ENCODE measurements around the gene IKBKG. TPM values are rescaled to one million over a fixed set of nuclear protein-coding genes. Genes with fewer than 3 reads are reported as not detected.
"Not testable (repeated sequence)": the region's sequence is repeated elsewhere in the genome, so short reads cannot be mapped to it uniquely, and the experiment has no call there.

IKBKG gene
- total RNA-seq, 1 experiment from 2014 or later: 24.0 TPM

GRCh38 chrX:154535892-154536291 is 11.5 kb upstream of the IKBKG start:
- H3K27ac ChIP-seq (ENCODE audit: low read depth, low read length): no peak overlapping the region
- intact Hi-C loops (cut with micrococcal nuclease): loop anchor here (1.0 kb wide), 1 partner anchor 163 kb away; no protein-coding TSS in a partner anchor
- H3K9me2 ChIP-seq (ENCODE audit: insufficient read depth): no peaks in the 10 kb centered on the region
- CTCF ChIA-PET: interaction anchor here (1.1 kb wide), 1 partner anchor 163 kb away, joined by 3 read pairs; no protein-coding TSS in a partner anchor
- DNase-seq (ENCODE audit: low read depth, low spot score) (no peak), ATAC-seq (no peak)
- H3K27me3 ChIP-seq (ENCODE audit: insufficient read depth, low read length): no peaks in the 10 kb centered on the region
- H3K9ac ChIP-seq (ENCODE audit: low read length): no peak overlapping the region
- TF ChIP-seq ZBTB33 (IDR thresholded peaks at IDR 0.05; ENCODE audit: extremely low read depth, insufficient replicate concordance, low read length) (no peak), YY1 (IDR thresholded peaks at IDR 0.05; ENCODE audit: extremely low read depth, insufficient replicate concordance, low read depth, low read length) (no peak)
- RAD21 ChIA-PET (ENCODE audit: low non-redundant PET in 1 of 2, low total read pairs in 2 of 2, uncharacterized antibody in 2 of 2, unreplicated experiment in 2 of 2): no interaction called here
- no peaks in the 10 kb centered on the region for H4K20me1 ChIP-seq (ENCODE audit: insufficient read depth)
- H3K9me3 ChIP-seq (ENCODE audit: control insufficient read depth in 1 of 2, insufficient read depth in 1 of 2, low read depth in 1 of 2, low read length in 2 of 2): no peaks in the 10 kb centered on the region
- H3K4me2 ChIP-seq (ENCODE audit: low read length): no peak overlapping the region
- POLR2A ChIA-PET: no interaction called here
- no peak overlapping the region for H3K4me3 ChIP-seq (replicated peaks in 1 of 2; ENCODE audit: low read depth in 1 of 2, low read length in 2 of 2)
- no TSS peak for BruUV-seq (replicated peaks)
- H3K36me3 ChIP-seq (ENCODE audit: control insufficient read depth in 1 of 2, insufficient read depth in 2 of 2, low read length in 2 of 2): peaks cover 2 to 18% of the 10 kb centered on the region in 2 experiments; a peak in 3 of 4 replicates
- no peak overlapping the region for H2AFZ ChIP-seq (ENCODE audit: low read depth, low read length, poor library complexity, severe bottlenecking)
- 0 out of 2 replicates have a peak, but pooled peaks cover 3% of the 10 kb centered on the region for H3K79me2 ChIP-seq (ENCODE audit: insufficient read depth, low read length)
- H3K4me1 ChIP-seq (ENCODE audit: control insufficient read depth in 1 of 2, insufficient read depth in 2 of 2, low read length in 2 of 2): peaks cover 0 to 1% of the 10 kb centered on the region in 2 experiments; a peak in 2 of 4 replicates

GRCh38 chrX:154539077-154539476 is 8.3 kb upstream of the IKBKG start:
- CTCF ChIA-PET: no interaction called here
- POLR2A ChIA-PET: no interaction called here
- no TSS peak for BruUV-seq (replicated peaks)

GRCh38 chrX:154540365-154540764 is 7.1 kb upstream of the IKBKG start:
- H3K9me3 ChIP-seq (ENCODE audit: control insufficient read depth in 1 of 2, insufficient read depth in 1 of 2, low read depth in 1 of 2, low read length in 2 of 2); H2AFZ ChIP-seq (ENCODE audit: low read depth, low read length, poor library complexity, severe bottlenecking); intact Hi-C loops (cut with micrococcal nuclease); DNase-seq (ENCODE audit: low read depth, low spot score); BruUV-seq (replicated peaks); H3K27me3 ChIP-seq (ENCODE audit: insufficient read depth, low read length); H3K36me3 ChIP-seq (ENCODE audit: control insufficient read depth in 1 of 2, insufficient read depth in 2 of 2, low read length in 2 of 2); H3K9ac ChIP-seq (ENCODE audit: low read length); POLR2A ChIA-PET; H3K4me3 ChIP-seq (replicated peaks in 1 of 2; ENCODE audit: low read depth in 1 of 2, low read length in 2 of 2); RAD21 ChIA-PET (ENCODE audit: low non-redundant PET in 1 of 2, low total read pairs in 2 of 2, uncharacterized antibody in 2 of 2, unreplicated experiment in 2 of 2); ATAC-seq; H4K20me1 ChIP-seq (ENCODE audit: insufficient read depth); H3K27ac ChIP-seq (ENCODE audit: low read depth, low read length); H3K9me2 ChIP-seq (ENCODE audit: insufficient read depth); H3K4me2 ChIP-seq (ENCODE audit: low read length): not testable (repeated sequence)
- peaks cover 25 to 27% of the 10 kb centered on the region in 2 experiments for H3K4me1 ChIP-seq (ENCODE audit: control insufficient read depth in 1 of 2, insufficient read depth in 2 of 2, low read length in 2 of 2)
- CTCF ChIA-PET: interaction anchor here (1.1 kb wide), 1 partner anchor 167 kb away, joined by 4 read pairs; no protein-coding TSS in a partner anchor
- peaks cover 12% of the 10 kb centered on the region; the same call in 1 of the 2 replicates for H3K79me2 ChIP-seq (ENCODE audit: insufficient read depth, low read length)

More at GRCh38 chrX:154539077-154539476, 8.3 kb upstream of the IKBKG start:
- no peak overlapping the region for H3K4me2 ChIP-seq (ENCODE audit: low read length)
- peaks cover 20 to 27% of the 10 kb centered on the region in 2 experiments for H3K4me1 ChIP-seq (ENCODE audit: control insufficient read depth in 1 of 2, insufficient read depth in 2 of 2, low read length in 2 of 2)
- intact Hi-C loops (cut with micrococcal nuclease): no loop called here
- DNase-seq (ENCODE audit: low read depth, low spot score): no peak
- H3K4me3 ChIP-seq (replicated peaks in 1 of 2; ENCODE audit: low read depth in 1 of 2, low read length in 2 of 2): no peak overlapping the region
- H3K9me3 ChIP-seq (ENCODE audit: control insufficient read depth in 1 of 2, insufficient read depth in 1 of 2, low read depth in 1 of 2, low read length in 2 of 2): no peaks in the 10 kb centered on the region
- no peak overlapping the region for H2AFZ ChIP-seq (ENCODE audit: low read depth, low read length, poor library complexity, severe bottlenecking)
- peaks cover 0 to 11% of the 10 kb centered on the region in 2 experiments; a peak in 2 of 4 replicates for H3K36me3 ChIP-seq (ENCODE audit: control insufficient read depth in 1 of 2, insufficient read depth in 2 of 2, low read length in 2 of 2)
- ATAC-seq: no peak
- H3K27me3 ChIP-seq (ENCODE audit: insufficient read depth, low read length): no peaks in the 10 kb centered on the region
- TF ChIP-seq ELF1 (IDR thresholded peaks at IDR 0.05; ENCODE audit: borderline replicate concordance, low read depth) (no peak), CEBPB (IDR thresholded peaks at IDR 0.05; ENCODE audit: low read depth) (no peak), ZNF274 (IDR thresholded peaks at IDR 0.05; ENCODE audit: low read depth, low read length) (no peak), ZFX (IDR thresholded peaks at IDR 0.05) (no peak), JUND (IDR thresholded peaks at IDR 0.05) (no peak), EZH2phosphoT487 (IDR thresholded peaks at IDR 0.05; ENCODE audit: borderline replicate concordance) (no peak), FOSL1 (IDR thresholded peaks at IDR 0.05; ENCODE audit: low read depth) (no peak), YY1 (IDR thresholded peaks at IDR 0.05; ENCODE audit: extremely low read depth, insufficient replicate concordance, low read depth, low read length) (no peak), SRF (IDR thresholded peaks at IDR 0.05; ENCODE audit: low read depth) (no peak), POLR2AphosphoS5 (IDR thresholded peaks at IDR 0.05; ENCODE audit: low read depth, low read length) (no peak), ATF3 (IDR thresholded peaks at IDR 0.05) (no peak), CBX3 (IDR thresholded peaks at IDR 0.05; ENCODE audit: low read depth) (no peak)
- no peak overlapping the region for H3K27ac ChIP-seq (ENCODE audit: low read depth, low read length)
- H3K79me2 ChIP-seq (ENCODE audit: insufficient read depth, low read length): 0 out of 2 replicates have a peak, but pooled peaks cover 3% of the 10 kb centered on the region
- RAD21 ChIA-PET (ENCODE audit: low non-redundant PET in 1 of 2, low total read pairs in 2 of 2, uncharacterized antibody in 2 of 2, unreplicated experiment in 2 of 2): no interaction called here
- no peaks in the 10 kb centered on the region for H4K20me1 ChIP-seq (ENCODE audit: insufficient read depth)
- H3K9ac ChIP-seq (ENCODE audit: low read length): no peak overlapping the region
- H3K9me2 ChIP-seq (ENCODE audit: insufficient read depth): no peaks in the 10 kb centered on the region

Measured in HCT116 (cell line).